GM18517 (cell line): ENCODE measurements around the gene YPEL3.
"Not testable (repeated sequence)": the region's sequence is repeated elsewhere in the genome, so short reads cannot be mapped to it uniquely, and the experiment has no call there.

Experiments used
- ATAC-seq: cut with Tn5 transposase; IDR thresholded peaks from one replicate; pipeline ENCODE4 v1.9.1; 2021; ENCODE audit warnings: mild to moderate bottlenecking, moderate library complexity; ENCODE audit not compliant: unreplicated experiment

The YPEL3 gene

DNA sequence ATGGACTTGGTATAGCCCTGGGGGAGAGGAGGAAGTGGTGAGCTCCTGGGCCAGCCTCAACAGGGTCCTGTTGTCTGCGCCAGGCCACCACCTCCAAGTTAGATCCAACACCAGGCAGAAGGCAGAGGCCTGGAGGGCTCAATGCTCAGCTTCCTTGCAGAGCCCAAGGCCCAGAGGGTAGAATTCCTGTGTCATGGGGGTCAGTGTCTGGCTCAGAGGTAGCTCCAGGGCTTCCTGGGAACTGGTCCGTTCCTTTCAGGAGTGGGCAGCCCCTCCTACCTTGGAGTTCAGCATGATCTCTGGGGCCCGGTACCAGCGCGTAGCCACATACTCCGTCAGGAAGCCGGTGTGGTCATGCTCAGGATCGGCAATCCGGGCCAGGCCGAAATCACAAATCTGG, 21.8 kb upstream of the YPEL3 start:
- ATAC-seq: no peak

DNA sequence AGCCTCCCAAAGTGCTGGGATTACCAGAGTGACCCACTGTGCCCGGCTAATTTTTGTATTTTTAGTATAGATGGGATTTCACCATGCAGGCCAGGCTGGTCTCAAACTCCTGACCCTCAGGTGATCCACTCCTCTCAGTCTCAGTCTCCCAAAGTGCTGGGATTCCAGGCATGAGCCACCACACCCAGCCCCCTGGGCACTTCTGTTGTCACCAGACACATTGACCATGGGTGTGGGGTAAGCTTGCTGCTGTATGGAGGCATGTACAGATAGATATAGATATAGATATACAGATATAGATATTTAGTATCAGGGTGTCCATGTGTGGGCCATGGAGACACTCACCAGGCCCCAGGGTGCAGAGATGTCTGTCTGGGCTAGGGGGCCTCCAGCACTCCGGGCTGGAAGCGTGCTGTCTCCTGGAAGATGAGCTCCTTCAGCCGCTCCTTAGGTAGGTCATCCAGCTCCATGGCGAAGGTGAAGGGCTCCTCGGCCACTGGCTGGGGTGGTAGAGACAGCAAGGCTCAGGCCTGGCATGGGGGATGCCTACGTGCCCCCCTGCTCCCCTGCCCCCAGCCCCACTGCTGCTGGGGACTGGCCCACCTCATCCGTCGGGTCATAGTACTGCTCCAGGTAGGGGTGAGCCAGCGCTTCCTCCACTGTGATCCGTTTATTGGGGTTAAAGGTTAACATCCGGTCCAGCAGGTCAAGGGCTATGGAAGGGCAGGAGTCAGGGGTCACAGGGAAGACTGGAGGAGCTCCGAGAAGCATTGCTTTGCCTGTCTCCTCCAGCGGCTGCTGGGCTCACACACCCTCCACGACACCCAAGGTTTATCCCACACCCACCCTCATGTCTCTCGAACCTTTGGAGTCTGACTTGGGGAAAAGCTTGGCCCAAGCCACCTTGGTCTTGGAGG, 20.5 kb upstream of the YPEL3 start:
- ATAC-seq: no peak

DNA sequence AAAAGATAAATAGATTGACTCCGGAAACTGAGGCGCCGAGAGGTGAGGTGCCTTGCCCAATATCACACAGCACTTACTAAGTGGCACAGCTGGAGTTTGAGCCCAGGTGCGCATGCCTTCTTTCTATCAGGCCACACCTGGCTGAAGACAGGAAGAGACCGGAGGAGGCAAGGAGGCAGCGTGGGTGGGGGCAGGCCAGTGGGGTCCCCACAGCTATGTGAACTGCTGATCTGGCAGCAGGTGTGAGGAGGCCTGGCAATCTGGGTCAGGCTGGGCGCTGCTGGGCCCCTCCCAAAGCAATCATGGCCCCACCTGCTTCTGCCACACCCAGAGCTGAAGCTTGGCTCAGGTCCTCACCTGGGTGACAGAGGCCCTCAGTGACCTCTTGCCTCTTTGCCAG, 19.2 kb upstream of the YPEL3 start:
- ATAC-seq: no peak

DNA sequence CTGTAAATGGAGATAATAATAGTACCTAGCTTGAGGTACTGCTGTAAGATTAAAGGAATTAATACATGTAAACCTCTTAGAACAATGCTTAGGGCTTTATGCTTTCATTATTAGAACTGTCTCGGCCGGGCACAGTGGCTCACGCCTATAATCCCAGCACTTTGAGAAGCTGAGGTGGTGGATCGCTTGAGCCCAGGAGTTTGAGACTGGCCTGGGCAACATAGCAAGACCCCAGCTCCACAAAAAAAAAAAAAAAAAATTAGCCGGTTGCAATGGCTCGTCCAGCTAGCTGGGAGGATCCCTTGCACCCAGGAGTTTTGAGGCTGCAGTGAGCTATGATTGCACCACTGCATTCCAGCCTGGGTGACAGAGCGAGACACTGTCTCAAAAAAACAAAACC, 18.8 kb upstream of the YPEL3 start:
- not testable (repeated sequence) for ATAC-seq

DNA sequence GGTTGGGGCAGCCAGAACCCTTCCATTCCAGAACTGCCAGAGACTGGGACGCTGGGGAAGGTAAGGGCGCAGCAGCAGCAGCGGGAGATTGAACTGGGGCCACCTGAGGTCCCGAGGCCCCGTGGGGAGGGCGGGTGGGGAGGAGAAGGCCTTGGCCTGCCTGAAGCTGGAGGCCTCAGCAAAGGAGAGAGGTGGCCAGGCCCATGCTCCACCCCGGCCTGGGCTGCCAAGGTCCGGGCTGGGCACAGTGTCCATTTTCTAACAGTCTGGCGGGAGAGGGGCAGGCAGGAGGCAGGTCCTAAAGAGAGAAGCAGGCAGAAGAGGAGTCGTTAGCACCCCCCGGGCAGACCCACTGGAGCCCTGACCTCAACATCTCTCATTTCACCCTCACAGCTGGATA, 18.4 kb upstream of the YPEL3 start:
- no peak for ATAC-seq

DNA sequence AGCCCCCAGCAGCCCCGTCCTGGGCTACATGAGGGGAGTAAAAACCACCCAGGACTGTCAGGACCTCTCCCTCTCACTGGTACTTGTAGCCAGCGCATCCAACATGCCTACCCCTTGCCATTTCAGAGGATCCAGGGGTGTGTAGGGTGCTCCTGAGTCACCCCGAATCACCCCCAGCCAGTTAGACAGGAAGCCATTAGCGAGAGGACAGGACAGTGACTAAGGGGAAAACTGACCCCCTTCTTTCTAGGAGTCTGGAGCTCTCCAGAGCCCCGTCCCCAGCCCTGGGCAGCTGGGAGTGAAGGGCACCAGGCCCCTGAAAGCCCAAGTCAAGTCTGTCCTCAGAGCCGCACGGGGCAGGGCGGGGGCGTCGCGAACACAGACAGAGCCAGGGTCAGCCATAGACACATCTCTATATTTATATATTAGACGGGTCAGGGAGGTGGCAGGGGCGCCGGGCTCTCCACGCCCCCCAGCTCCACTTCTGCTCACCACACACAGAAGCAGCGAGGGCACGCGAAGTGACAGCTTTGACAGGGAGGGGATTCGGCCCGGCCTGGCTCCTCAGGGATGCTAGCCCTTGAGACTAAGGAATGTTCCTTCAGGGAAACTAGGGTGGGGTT, 17.8 kb upstream of the YPEL3 start:
- no peak for ATAC-seq

- no peak for ATAC-seq
Measured at GRCh38 chr16:30113031-30113710, 17.2 kb upstream of the YPEL3 start, which contains the start of gene GDPD3. Gene GDPD3, minus strand, starts transcription at chr16:30113537. Its CDS starts 59 bp downstream, at chr16:30113478.

DNA sequence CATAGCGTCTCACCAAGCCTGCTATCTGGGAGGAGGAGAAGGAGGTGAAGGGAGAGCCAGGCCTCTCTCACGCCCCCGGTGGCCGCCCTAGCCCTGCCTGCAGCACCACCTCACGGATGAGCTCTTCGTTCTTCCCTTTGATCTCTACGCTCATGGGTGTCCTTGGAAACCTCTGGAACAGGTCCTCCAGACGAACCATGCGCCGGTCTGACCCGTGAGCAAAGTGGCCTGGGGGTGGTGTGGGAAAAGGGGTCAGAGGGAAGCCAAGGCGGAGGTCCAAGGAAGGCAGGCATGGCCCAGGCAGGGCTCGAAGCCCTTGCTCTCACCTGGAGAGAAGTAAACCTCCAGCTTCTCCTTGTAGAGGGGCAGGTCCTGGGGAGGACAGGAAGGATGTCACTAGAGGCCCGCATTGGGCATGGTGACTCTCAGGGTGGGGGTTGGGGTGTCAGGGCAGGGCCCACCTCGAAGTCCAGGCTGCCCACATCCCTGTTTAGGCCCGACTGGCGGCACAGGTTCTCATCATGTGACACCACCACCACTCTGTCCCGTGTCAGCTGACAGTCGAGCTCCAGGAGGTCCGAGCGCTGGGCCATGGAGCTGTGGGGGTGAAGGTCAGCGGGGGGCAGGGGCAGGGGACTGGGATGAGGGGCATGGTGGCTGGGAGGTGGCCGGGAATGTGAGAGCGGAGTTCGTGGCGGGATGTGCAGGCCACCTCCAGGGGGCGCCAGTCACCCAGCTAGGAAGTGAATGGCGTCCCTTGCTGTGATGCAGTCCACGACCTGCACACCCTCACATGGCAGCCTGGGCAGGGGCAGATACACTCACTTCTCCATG, 16.4 kb upstream of the YPEL3 start:
- ATAC-seq: no peak

GRCh38 chr16:30110661-30111060, 14.6 kb upstream of the YPEL3 start:
- ATAC-seq: no peak

DNA sequence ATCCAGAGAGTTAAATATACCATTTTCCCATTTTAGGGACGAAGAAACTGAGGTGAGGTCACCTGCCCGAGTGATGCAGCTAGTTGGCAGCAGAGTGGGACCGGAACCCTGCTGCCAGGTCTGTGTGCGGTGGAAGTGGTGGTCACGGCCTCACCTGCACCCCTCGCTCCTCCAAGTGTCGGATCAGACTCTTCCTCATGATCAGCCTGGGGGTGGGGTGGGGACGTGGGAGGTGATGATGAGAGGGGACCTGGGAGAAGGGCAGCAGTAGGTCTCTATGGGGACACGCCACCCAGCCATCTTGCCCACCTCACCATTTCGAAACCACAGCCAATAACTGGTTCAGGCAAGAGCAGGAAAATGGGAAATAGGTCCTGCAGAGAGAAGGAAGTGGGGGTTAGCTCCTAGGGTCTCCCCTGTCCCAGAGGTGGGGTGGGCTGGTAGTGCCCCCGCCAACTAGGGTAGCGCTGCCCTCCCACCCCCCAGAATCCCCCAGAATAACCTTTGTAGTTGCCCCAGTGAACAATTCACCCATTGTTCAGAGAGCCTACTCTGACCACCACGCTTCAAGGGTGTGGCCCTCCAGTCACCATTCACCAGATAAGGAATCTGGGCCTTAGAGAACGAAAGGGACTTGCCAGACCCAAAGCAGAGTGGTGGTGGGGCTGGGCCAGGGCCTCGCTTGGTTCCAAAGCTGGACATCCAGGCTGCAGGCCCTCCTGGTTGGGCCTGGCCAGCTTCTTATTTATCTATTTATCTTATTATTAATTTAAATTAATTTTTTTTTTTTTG, 12.2 kb upstream of the YPEL3 start:
- no peak for ATAC-seq

GRCh38 chr16:30104492-30104891, 8.5 kb upstream of the YPEL3 start:
- ATAC-seq: no peak

DNA sequence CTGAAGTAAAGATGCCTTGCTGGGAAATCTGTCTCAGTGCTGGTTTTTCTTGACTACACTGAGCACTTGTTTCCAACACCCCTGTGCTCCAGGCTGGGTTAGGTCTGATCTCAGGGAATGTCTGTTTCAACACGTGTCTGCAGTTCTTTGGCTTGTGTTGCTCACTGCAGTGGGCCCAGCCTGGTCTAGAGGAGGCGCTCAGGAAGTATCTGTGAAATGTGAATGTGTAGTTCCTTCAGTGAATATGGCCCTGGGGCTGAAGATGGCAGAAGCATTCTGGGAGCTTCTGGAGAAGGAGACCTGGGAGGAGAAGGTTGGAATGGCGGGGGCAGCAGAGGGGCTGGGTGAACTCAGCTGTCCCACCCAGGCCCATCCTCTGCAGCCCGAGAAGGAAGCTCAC, 8.1 kb upstream of the YPEL3 start:
- no peak for ATAC-seq

- no peak for ATAC-seq
Measured at GRCh38 chr16:30096862-30097563, 1.0 kb upstream of the YPEL3 start.

- no peak for ATAC-seq
Measured at GRCh38 chr16:30095166-30096078, 591 bp downstream of the YPEL3 start.

GRCh38 chr16:30094541-30095165, 1.4 kb downstream of the YPEL3 start:
- ATAC-seq: no peak

- ATAC-seq: peak; percentile 45
Measured at GRCh38 chr16:30092373-30093010, 3.5 kb downstream of the YPEL3 start.
